Measurements from ENCODE around the gene LDAF1. TPM values are rescaled to one million over a fixed set of nuclear protein-coding genes. Genes with fewer than 3 reads are reported as not detected.

The LDAF1 gene
- total RNA-seq, 1 experiment from 2014 or later, result 18.7 TPM

GRCh38 chr16:21205303-21205702 lies 46.8 kb downstream of the LDAF1 start:
- H3K4ac ChIP-seq (ENCODE audit: low read depth, low read length), result no peak overlapping the region
- no peaks in the 10 kb centered on the region for H3K79me2 ChIP-seq (ENCODE audit: insufficient read depth, low read length)
- Mint-ChIP-seq H3K9me3 (no peaks in the 10 kb centered on the region), H3K4me3 (no peak overlapping the region), H3K27ac (no peak overlapping the region), H3K27me3 (ENCODE audit: low read depth) (peaks cover 13% of the 10 kb centered on the region), H3K4me1 (no peaks in the 10 kb centered on the region), H3K36me3 (ENCODE audit: insufficient read depth in 1 of 3, low read depth in 3 of 3) (no peaks in the 10 kb centered on the region)
- no peak overlapping the region for H4K91ac ChIP-seq (ENCODE audit: insufficient read length, low read depth, low read length)
- no peaks in the 10 kb centered on the region for H3K23me2 ChIP-seq (ENCODE audit: insufficient read length, low read depth, low read length, poor library complexity, severe bottlenecking)
- H3K56ac ChIP-seq (ENCODE audit: insufficient read length, low read depth, low read length), result no peak overlapping the region
- H2BK20ac ChIP-seq (ENCODE audit: low read depth, low read length, poor library complexity, severe bottlenecking), result no peak overlapping the region
- no peak overlapping the region for H3K14ac ChIP-seq (ENCODE audit: insufficient read depth, low read length)
- no peak overlapping the region for H4K5ac ChIP-seq (ENCODE audit: insufficient read length, low read depth, low read length)
- H2BK5ac ChIP-seq (ENCODE audit: insufficient read length, low read length), result no peak overlapping the region
- H3K4me2 ChIP-seq (ENCODE audit: insufficient read depth, insufficient read length, low read length), result no peak overlapping the region
- H4K8ac ChIP-seq (replicated peaks; ENCODE audit: insufficient read length, low read depth, low read length), result no peak overlapping the region
- H2AK5ac ChIP-seq (ENCODE audit: insufficient read length, low read length), result no peak overlapping the region
- H3K18ac ChIP-seq (ENCODE audit: insufficient read length, low read depth, low read length), result no peak overlapping the region
- H2AFZ ChIP-seq (ENCODE audit: low read length), result no peak overlapping the region
- no peak overlapping the region for H2BK15ac ChIP-seq (ENCODE audit: low read depth, low read length)
- no peak for DNase-seq
- H3K79me1 ChIP-seq (ENCODE audit: insufficient read depth, low read depth, low read length, poor library complexity, severe bottlenecking), result no peaks in the 10 kb centered on the region
- H3T11ph ChIP-seq (ENCODE audit: low read length), result no peak overlapping the region
- no peak overlapping the region for H2BK12ac ChIP-seq (ENCODE audit: insufficient read length, low read depth, low read length)
- no peak overlapping the region for H3K23ac ChIP-seq (ENCODE audit: insufficient read length, low read depth, low read length)
- H3K27me3 ChIP-seq (ENCODE audit: insufficient read depth, low read length), result no peaks in the 10 kb centered on the region
- no peaks in the 10 kb centered on the region for H4K20me1 ChIP-seq (ENCODE audit: control insufficient read depth, insufficient read depth, insufficient read length)
- no peaks in the 10 kb centered on the region for H3K9me3 ChIP-seq (ENCODE audit: control insufficient read depth, low read depth, low read length)
- no peak overlapping the region for H3K9ac ChIP-seq (ENCODE audit: extremely low read depth, insufficient read length, low read length)
- no peak overlapping the region for H3K27ac ChIP-seq (ENCODE audit: insufficient read length, low read depth, low read length)
- no peak overlapping the region for H2BK120ac ChIP-seq (ENCODE audit: low read depth, low read length, poor library complexity, severe bottlenecking)
- no peaks in the 10 kb centered on the region for H3K4me1 ChIP-seq (ENCODE audit: insufficient read depth, low read length)
- TF ChIP-seq CTCF (conservative IDR thresholded peaks at IDR 0.05), result no peak
